Kidney epithelial cell (primary cell): ENCODE data around the gene GPR55. TPM values are rescaled to one million over a fixed set of nuclear protein-coding genes. Genes with fewer than 3 reads are reported as not detected.

Experiments
- DNase-seq: peaks from one replicate; pipeline ENCODE4 v3.0.0-alpha.2; 2010; ENCODE audit warnings: low read depth
- H3K27me3 ChIP-seq: 2 replicates; pipeline ENCODE4 v1.6.0; 2011; ENCODE audit warnings: low read length; ENCODE audit not compliant: control insufficient read depth, insufficient read depth
- H3K36me3 ChIP-seq: 2 replicates; pipeline ENCODE4 v1.5.1; 2011; ENCODE audit warnings: low read length; ENCODE audit not compliant: control insufficient read depth, insufficient read depth
- H3K4me3 ChIP-seq: 2 replicates; pipeline ENCODE4 v1.5.1; 2011; ENCODE audit warnings: low read depth, mild to moderate bottlenecking, control low read depth, low read length
- total RNA-seq: library from RNA; depleted of rRNA; stranded (reverse); fragments of >200 nt; gene quantifications from 2 replicates; pipeline ENCODE4 v1.2.3, GENCODE V29; 2015
- TF ChIP-seq, protein P1 (sequence below): IDR thresholded peaks from 2 replicates; pipeline ENCODE4 v1.5.1; 2011; ENCODE audit warnings: mild to moderate bottlenecking, moderate library complexity, low read length, control low read depth, inconsistent platforms; ENCODE audit not compliant: insufficient read depth, poor library complexity, severe bottlenecking

GPR55 gene
- total RNA-seq, 1 donor from 2014 or later, result not detected

DNA sequence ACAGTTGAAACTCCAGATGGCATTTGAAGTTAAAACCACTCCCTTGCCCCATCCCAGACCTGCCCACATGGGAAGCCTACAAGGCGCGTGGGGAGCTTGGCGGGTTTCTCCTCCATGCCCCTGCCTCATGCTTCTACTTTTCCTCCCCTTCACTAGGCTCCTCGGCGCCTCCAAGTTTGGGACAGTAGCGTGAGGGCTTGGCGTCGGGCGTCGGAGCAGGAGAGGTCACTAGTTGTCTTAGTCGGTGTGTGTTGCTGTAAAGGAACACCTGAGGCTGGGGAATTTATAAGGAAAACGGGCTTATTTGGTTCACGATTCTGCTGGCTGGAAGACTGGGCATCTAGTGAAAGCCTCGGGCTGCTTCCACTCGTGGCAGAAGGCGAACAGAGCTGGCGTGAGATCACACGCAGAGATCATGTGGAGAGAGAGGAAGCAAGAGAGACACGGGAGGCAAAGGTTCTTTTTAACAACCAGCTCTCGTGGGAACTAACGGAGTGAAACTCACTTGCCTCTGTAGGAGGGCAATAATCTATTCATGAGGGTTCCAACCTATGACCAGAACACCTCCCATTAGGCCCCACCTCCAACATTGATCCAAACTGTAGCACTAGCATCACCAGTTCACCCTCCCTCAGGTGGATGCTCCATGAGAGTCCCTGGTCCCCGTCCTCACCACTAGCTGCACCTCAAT is 35.0 kb downstream of the GPR55 start:
- TF ChIP-seq, protein P1, sequence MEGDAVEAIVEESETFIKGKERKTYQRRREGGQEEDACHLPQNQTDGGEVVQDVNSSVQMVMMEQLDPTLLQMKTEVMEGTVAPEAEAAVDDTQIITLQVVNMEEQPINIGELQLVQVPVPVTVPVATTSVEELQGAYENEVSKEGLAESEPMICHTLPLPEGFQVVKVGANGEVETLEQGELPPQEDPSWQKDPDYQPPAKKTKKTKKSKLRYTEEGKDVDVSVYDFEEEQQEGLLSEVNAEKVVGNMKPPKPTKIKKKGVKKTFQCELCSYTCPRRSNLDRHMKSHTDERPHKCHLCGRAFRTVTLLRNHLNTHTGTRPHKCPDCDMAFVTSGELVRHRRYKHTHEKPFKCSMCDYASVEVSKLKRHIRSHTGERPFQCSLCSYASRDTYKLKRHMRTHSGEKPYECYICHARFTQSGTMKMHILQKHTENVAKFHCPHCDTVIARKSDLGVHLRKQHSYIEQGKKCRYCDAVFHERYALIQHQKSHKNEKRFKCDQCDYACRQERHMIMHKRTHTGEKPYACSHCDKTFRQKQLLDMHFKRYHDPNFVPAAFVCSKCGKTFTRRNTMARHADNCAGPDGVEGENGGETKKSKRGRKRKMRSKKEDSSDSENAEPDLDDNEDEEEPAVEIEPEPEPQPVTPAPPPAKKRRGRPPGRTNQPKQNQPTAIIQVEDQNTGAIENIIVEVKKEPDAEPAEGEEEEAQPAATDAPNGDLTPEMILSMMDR, result no peak

GRCh38 chr2:230888824-230889400 is 36.1 kb downstream of the GPR55 start:
- DNase-seq, result no peak
- TF ChIP-seq, protein P1, result no peak
- H3K27me3 ChIP-seq, result peaks cover 2% of the 10 kb centered on the region
- no peak overlapping the region for H3K4me3 ChIP-seq
- H3K36me3 ChIP-seq, result no peaks in the 10 kb centered on the region

More for the DNA sequence above, 35.0 kb downstream of the GPR55 start:
- DNase-seq, result no peak
- Histone ChIP-seq H3K4me3 (no peak overlapping the region), H3K27me3 (peaks cover 2% of the 10 kb centered on the region), H3K36me3 (no peaks in the 10 kb centered on the region)

DNA sequence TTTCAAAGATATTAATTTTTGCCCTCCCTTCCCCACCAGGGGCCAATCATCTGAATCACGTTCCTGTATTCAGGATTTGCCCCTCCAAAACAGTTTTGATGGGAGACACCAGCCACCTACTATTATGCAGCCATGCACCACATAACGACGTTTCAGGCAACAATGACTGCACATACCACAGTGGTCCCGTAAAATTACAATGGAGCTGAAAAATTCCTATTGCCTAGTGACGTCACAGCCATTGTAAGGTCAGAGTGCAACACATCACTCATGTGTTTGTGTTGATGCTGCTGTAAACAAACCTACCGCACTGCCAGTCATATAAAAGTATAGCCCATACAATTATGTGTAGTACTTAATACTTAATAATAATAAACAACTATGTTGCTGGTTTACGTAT is 37.7 kb downstream of the GPR55 start:
- TF ChIP-seq, protein P1, result no peak
- H3K36me3 ChIP-seq, result no peaks in the 10 kb centered on the region
- DNase-seq, result no peak
- H3K27me3 ChIP-seq, result peaks cover 2% of the 10 kb centered on the region
- no peak overlapping the region for H3K4me3 ChIP-seq

- Histone ChIP-seq H3K36me3 (no peaks in the 10 kb centered on the region), H3K27me3 (peaks cover 2% of the 10 kb centered on the region), H3K4me3 (no peak overlapping the region)
- TF ChIP-seq, protein P1, result no peak
- DNase-seq, result no peak
These were observed 38.4 kb downstream of the GPR55 start for GRCh38 chr2:230886671-230887071.

GRCh38 chr2:230886206-230886605 is 38.8 kb downstream of the GPR55 start:
- peaks cover 2% of the 10 kb centered on the region for H3K27me3 ChIP-seq
- no peak for DNase-seq
- no peak overlapping the region for H3K4me3 ChIP-seq
- no peaks in the 10 kb centered on the region for H3K36me3 ChIP-seq
- TF ChIP-seq, protein P1, result no peak
